DMS153 treated with DMSO at 0.1 percent for 48 hours (cell line): ENCODE data around the gene SLC9A9.
"Not testable (repeated sequence)": the region's sequence is repeated elsewhere in the genome, so short reads cannot be mapped to it uniquely, and the experiment has no call there.

ENCODE experiments used
- DNase-seq: peaks from one replicate; lab custom pipeline; 2025; ENCODE audit not compliant: unreplicated experiment; lab: John Stamatoyannopoulos, UW

Gene SLC9A9

GRCh38 chr3:143810166-143810952 lies 37.9 kb downstream of the SLC9A9 start:
- DNase-seq, result no peak

- no peak for DNase-seq
Observed at GRCh38 chr3:143809121-143809621, 39.1 kb downstream of the SLC9A9 start.

- no peak for DNase-seq
Observed at GRCh38 chr3:143808030-143808429, 40.2 kb downstream of the SLC9A9 start.

GRCh38 chr3:143806038-143806437 lies 42.2 kb downstream of the SLC9A9 start:
- DNase-seq, result no peak

- DNase-seq, result not testable (repeated sequence)
Observed at GRCh38 chr3:143805476-143805875, 42.8 kb downstream of the SLC9A9 start.

DNA sequence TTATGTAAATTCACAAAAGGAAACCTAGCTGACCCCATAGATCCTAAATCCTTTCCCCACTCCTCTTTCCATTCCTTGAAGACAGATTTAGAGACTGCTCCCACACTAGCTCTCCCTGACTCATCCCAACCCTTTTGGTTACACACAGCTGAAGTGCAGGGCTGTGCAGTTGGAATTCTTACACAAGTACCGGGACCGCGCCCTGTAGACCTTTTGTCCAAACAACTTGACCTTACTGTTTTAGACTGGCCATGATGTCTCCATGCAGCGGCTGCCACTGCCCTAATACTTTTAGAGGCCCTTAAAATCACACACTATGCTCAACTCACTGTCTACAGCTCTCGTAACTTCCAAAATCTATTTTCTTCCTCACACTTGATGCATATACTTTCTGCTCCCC lies 47.2 kb downstream of the SLC9A9 start:
- DNase-seq, result not testable (repeated sequence)

GRCh38 chr3:143798151-143798550 lies 50.1 kb downstream of the SLC9A9 start:
- not testable (repeated sequence) for DNase-seq

GRCh38 chr3:143795874-143796273 lies 52.4 kb downstream of the SLC9A9 start:
- DNase-seq, result no peak

GRCh38 chr3:143794793-143795462 lies 53.3 kb downstream of the SLC9A9 start:
- DNase-seq, result no peak

DNA sequence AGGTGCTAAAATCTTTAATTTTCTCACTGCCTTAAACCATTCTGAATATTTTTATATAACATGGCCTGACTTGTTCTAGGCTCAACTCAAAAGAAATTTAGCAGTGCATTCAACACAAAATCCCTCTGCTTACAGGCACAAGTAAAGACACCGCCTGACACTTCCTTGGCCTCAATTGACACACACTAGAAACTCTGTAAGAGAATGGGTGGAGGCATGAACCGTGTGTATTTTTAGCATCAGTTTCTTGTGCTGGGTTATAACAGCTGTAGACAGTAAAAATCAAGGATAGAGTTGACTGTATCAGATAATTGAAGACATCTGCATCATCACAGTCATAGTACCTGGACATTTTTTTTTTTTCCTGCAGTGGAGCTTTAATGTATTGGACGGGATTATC lies 54.3 kb downstream of the SLC9A9 start:
- DNase-seq, result no peak

DNA sequence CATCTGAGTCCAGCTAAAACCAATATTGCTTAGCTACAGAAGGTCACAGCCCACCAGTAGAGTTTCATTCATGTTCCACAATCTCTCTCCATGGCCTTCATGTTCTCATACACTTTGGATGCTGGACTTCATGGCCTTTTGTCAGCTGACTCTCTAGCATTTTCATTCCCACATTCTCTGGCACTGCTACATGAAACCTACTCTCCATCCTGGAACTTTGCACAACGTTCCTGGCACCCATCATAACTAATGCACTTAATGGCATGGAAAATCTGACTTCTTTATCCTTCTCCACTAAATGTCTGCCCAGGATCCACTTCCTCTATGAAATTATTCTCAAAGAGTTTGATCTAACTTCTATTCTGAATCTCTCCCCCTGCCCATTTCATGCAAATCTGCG lies 56.9 kb downstream of the SLC9A9 start:
- DNase-seq, result no peak

GRCh38 chr3:143786219-143787191 lies 61.8 kb downstream of the SLC9A9 start:
- DNase-seq, result no peak

DNA sequence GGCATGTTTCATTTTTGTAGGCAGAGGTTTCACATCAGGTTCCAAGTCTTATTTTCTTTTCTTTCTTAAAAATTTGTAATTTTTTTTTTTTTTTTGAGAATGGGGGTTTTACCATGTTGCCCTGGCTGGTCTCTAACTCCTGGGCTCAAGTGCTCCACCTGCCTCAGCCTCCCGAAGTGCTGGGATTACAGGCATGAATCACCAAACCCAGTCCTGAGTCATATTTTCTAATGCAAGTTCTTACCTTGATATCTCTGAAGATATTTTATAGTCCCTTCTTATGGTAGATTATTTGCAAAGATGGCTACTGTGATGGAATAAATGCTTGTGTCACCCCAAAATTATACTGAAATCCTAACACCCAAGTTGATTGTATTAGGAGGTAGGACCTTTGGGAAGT lies 63.8 kb downstream of the SLC9A9 start:
- DNase-seq, result no peak

DNA sequence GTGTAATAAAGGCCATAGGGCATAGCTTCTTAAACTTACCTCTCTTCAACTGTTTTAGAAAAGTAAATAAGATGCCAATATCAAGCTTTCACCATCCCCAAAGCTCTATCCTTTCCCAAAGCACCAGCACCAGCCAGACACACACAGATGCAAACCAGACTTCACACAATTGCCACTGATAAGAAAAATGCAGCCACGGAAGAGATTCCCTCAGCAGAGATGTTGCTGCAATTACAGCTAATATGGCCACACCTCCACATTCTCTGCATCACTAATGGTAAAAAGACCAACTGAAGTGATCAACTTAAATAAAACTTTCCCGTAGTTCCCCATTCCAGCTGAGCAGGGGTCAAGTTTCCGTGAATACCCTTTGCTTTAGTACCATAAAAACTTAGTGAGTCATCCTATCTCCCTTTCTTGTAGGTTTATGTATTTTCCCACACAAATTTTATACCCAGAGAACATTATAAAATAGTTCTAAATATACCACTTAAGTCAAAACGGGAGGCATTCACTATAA lies 64.4 kb downstream of the SLC9A9 start:
- DNase-seq, result no peak

- peak; percentile 32 for DNase-seq
Observed at GRCh38 chr3:143775459-143775858, 72.8 kb downstream of the SLC9A9 start.

DNA sequence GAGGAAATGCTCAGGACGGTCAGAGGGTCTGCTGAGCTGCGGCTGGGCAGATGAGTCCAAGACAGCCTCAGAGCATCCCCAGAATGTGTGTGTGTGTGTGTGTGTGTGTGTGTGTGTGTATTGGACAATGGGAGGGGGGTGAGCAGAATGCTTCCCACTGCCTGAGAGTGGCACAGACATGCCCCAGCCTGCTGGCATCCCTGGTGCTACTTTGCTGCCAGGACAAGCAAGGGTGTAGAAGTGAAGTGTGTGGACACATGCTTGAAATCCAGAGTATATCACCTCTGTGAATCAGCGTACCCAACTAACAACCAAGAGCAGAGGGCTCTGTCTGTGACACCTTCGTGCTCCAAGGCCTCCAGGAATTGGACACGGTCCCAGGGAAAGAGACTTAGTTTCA lies 76.3 kb downstream of the SLC9A9 start:
- no peak for DNase-seq

DNA sequence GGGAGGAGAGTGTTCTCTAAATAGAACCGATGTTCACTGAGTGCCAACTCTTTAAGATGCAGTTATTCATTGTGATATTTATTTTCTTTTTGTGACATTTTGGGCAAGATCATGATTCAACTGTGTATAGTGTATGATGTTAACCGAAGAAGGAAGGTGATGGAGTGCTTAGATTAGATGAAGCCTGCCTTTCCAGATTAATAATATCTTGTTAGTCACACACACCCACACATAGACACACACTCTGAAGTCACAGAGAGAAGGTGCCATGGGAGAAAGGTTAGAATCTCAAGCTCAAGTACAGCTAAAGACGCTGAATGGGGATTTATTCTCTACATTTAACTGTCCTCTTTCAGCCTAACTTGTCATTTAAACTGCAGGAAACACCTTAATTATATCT lies 77.0 kb downstream of the SLC9A9 start:
- no peak for DNase-seq

- no peak for DNase-seq
Observed at GRCh38 chr3:143770391-143770790, 77.9 kb downstream of the SLC9A9 start.

DNA sequence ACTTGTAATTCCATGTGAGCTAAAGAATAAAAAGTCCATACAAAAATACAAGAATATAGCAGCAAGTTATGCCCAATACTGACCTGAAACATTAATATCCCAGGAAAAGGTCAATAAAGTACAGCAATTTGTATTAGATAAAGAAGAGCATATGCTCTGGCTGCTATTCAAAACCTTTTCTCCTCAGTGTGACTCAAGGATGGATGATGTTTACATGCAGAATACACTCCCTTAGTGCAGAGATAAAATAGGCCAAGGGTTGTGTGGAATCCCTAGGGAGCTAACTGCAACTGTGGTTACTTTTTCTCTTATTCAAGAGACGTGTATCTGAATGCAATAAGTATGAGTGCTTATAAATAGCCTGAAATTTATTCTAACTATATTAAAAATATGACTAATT lies 78.7 kb downstream of the SLC9A9 start:
- no peak for DNase-seq

GRCh38 chr3:143764840-143765239 lies 83.4 kb downstream of the SLC9A9 start:
- DNase-seq, result no peak

- DNase-seq, result no peak
Observed at GRCh38 chr3:143763564-143764162, 84.6 kb downstream of the SLC9A9 start.
